ENCODE results near the gene ANKRD53.
"Not testable (repeated sequence)": the region's sequence is repeated elsewhere in the genome, so short reads cannot be mapped to it uniquely, and the experiment has no call there.

Gene ANKRD53

GRCh38 chr2:70992945-70993853 lies 14.8 kb downstream of the ANKRD53 start:
- no peak for DNase-seq

- no peak for DNase-seq
These were observed 15.7 kb downstream of the ANKRD53 start for GRCh38 chr2:70994009-70994698.

- peak; percentile 87 to 92 for DNase-seq
These were observed 16.4 kb downstream of the ANKRD53 start, which contains the start of gene TEX261 for GRCh38 chr2:70994699-70995425. Gene TEX261 (minus strand): TSS chr2:70994873. CDS start chr2:70994757, 116 bp downstream.

GRCh38 chr2:70995426-70995729 lies 16.9 kb downstream of the ANKRD53 start:
- DNase-seq, result peak; percentile 60 to 69

- DNase-seq, result not testable (repeated sequence)
These were observed 20.5 kb downstream of the ANKRD53 start for GRCh38 chr2:70998885-70999284.

GRCh38 chr2:70999362-70999761 lies 20.9 kb downstream of the ANKRD53 start:
- no peak for DNase-seq

- DNase-seq, result not testable (repeated sequence)
These were observed 21.5 kb downstream of the ANKRD53 start for GRCh38 chr2:70999931-71000330.

- peak; percentile 83 to 84 for DNase-seq
These were observed 22.6 kb downstream of the ANKRD53 start for GRCh38 chr2:71000780-71001591.

- DNase-seq, result no peak
These were observed 23.1 kb downstream of the ANKRD53 start for GRCh38 chr2:71001592-71001927.

GRCh38 chr2:71001981-71002570 lies 23.6 kb downstream of the ANKRD53 start:
- DNase-seq, result no peak

- no peak for DNase-seq
These were observed 25.0 kb downstream of the ANKRD53 start for GRCh38 chr2:71003396-71003795.

GRCh38 chr2:71003966-71004755 lies 25.7 kb downstream of the ANKRD53 start:
- no peak for DNase-seq

- DNase-seq, result no peak
These were observed 26.4 kb downstream of the ANKRD53 start for GRCh38 chr2:71004857-71005256.

GRCh38 chr2:71005271-71006202 lies 27.1 kb downstream of the ANKRD53 start:
- DNase-seq, result no peak

GRCh38 chr2:71006323-71006722 lies 27.9 kb downstream of the ANKRD53 start:
- no peak for DNase-seq

GRCh38 chr2:71006955-71007799 lies 28.7 kb downstream of the ANKRD53 start:
- no peak for DNase-seq

GRCh38 chr2:71008342-71008741 lies 29.9 kb downstream of the ANKRD53 start:
- no peak for DNase-seq

- DNase-seq, result not testable (repeated sequence)
These were observed 33.4 kb downstream of the ANKRD53 start for GRCh38 chr2:71011786-71012185.

GRCh38 chr2:71018625-71019024 lies 40.2 kb downstream of the ANKRD53 start:
- DNase-seq, result no peak
